Sigmoid colon (tissue), 7 donors: ENCODE data around the gene HDAC9. TPM values are rescaled to one million over a fixed set of nuclear protein-coding genes. Genes with fewer than 3 reads are reported as not detected.

Experiments
- DNase-seq: peaks from one replicate; pipeline ENCODE4 v3.0.0-alpha.2; 2019
- H3K27ac ChIP-seq, 4 donors: fragments of 200-600 bp; sonication (generic); one replicate each; pipeline ENCODE4 v1.5.1; 2016 to 2019; ENCODE audit warnings: mild to moderate bottlenecking in 1 of 4
- H3K27me3 ChIP-seq, 3 donors: fragments of 200-600 bp; sonication (generic); one replicate each; pipeline ENCODE4 v1.5.1; 2019; ENCODE audit warnings: mild to moderate bottlenecking in 1 of 3
- H3K36me3 ChIP-seq, 4 donors: fragments of 200-600 bp; sonication (generic); one replicate each; pipeline ENCODE4 v1.5.1; 2016 to 2019
- H3K4me1 ChIP-seq, 4 donors: fragments of 200-600 bp; sonication (generic); one replicate each; pipeline ENCODE4 v1.5.1; 2017 to 2019
- H3K4me3 ChIP-seq, 4 donors: fragments of 200-600 bp; sonication (generic); one replicate each; pipeline ENCODE4 v1.5.1; 2017 to 2019; ENCODE audit warnings: mild to moderate bottlenecking in 2 of 4, moderate library complexity in 1 of 4
- H3K9me3 ChIP-seq, 4 donors: fragments of 200-600 bp in 3 of 4; sonication (generic) in 3 of 4; one replicate each; pipeline versions ENCODE4 v1.5.1 to v1.6.1; 2013 to 2019
- CTCF ChIP-seq, 4 experiments: fragments of 450-650 bp in 3 of 4; fragments of 200-600 bp in 1 of 4; IDR thresholded peaks; one replicate each; pipeline ENCODE4 v1.5.1; 2016 to 2019; ENCODE audit warnings: antibody characterized with exemption in 4 of 4, mild to moderate bottlenecking in 3 of 4, moderate library complexity in 2 of 4
- EP300 ChIP-seq, 4 donors: sonication (generic); formaldehyde crosslinking; IDR thresholded peaks; one replicate each; pipeline ENCODE4 v1.6.1; 2017; ENCODE audit warnings: antibody characterized with exemption in 4 of 4
- POLR2A ChIP-seq, 2 donors: fragments of 450-650 bp; IDR thresholded peaks; one replicate each; pipeline ENCODE4 v1.6.1; 2016; ENCODE audit warnings: antibody characterized with exemption in 2 of 2, mild to moderate bottlenecking in 2 of 2, moderate library complexity in 2 of 2
- POLR2AphosphoS5 ChIP-seq, 4 donors: sonication (generic); formaldehyde crosslinking; IDR thresholded peaks; one replicate each; pipeline ENCODE4 v1.6.1; 2017; ENCODE audit warnings: antibody characterized with exemption in 4 of 4
- WGBS, 2 donors: extraction: QIAGEN DNeasy Blood & Tissue Kit; methylation state at CpG; one replicate each; pipeline ENCODE4 v1.1.7; 2013; 5-methylcytosine and 5-hydroxymethylcytosine counted together
- intact Hi-C: fragments of 100-400 bp; cut with DNase I; formaldehyde crosslinking; loops from one replicate; pipeline ENCODE4 v1.15.1; 2023
- polyA plus RNA-seq, 3 donors: library from polyadenylated mRNA; stranded (reverse); fragments of 200-250 nt; gene quantifications; one replicate each; pipeline ENCODE4 v1.2.3, GENCODE V29; 2013
- total RNA-seq, 4 donors: library from RNA; depleted of rRNA; stranded (reverse); fragments of >200 nt; gene quantifications; one replicate each; pipeline ENCODE4 v1.1.0, GENCODE V29; 2016
- donor health status: healthy with polysubstance abuse.
- donor health status: Bipolar disorder and iron deficiency.
- donor health status: healthy.

The HDAC9 gene
- total and polyA plus RNA-seq, 7 donors, result 2.4 to 38.2 (median 22.2) TPM

GRCh38 chr7:18610331-18610948, 114.9 kb downstream of the HDAC9 start:
- intact Hi-C loops, result no loop called here
- Histone ChIP-seq H3K27me3 (no peaks in the 10 kb centered on the region), H3K36me3 (no peaks in the 10 kb centered on the region), H3K4me3 (no peak overlapping the region), H3K27ac (no peak overlapping the region), H3K4me1 (no peaks in the 10 kb centered on the region), H3K9me3 (peaks cover 0 to 4% (median under 1%) of the 10 kb centered on the region in 4 donors)
- WGBS, 2 donors, result 35 to 65% methylated on average over 8 of the region's 8 CpGs
- DNase-seq, result no peak
- no peak for TF ChIP-seq CTCF (IDR thresholded peaks at IDR 0.05)
- no peak for TF ChIP-seq POLR2A (IDR thresholded peaks at IDR 0.05)
- no peak for TF ChIP-seq POLR2AphosphoS5 (IDR thresholded peaks at IDR 0.05)
- no peak for TF ChIP-seq EP300 (IDR thresholded peaks at IDR 0.05)

- DNase-seq, result no peak
- intact Hi-C loops, result no loop called here
- Histone ChIP-seq H3K36me3 (peaks cover 0 to 4% (median 0%) of the 10 kb centered on the region in 4 donors), H3K27ac (no peak overlapping the region), H3K27me3 (no peaks in the 10 kb centered on the region), H3K4me3 (no peak overlapping the region), H3K4me1 (no peaks in the 10 kb centered on the region), H3K9me3 (no peaks in the 10 kb centered on the region)
- TF ChIP-seq CTCF (IDR thresholded peaks at IDR 0.05) (no peak), POLR2A (IDR thresholded peaks at IDR 0.05) (no peak), POLR2AphosphoS5 (IDR thresholded peaks at IDR 0.05) (no peak), EP300 (IDR thresholded peaks at IDR 0.05) (no peak)
Measured at GRCh38 chr7:18614841-18615240, 119.3 kb downstream of the HDAC9 start.

- DNase-seq, result no peak
- Histone ChIP-seq H3K4me3 (no peak overlapping the region), H3K36me3 (peaks cover 0 to 4% (median 0%) of the 10 kb centered on the region in 4 donors), H3K27ac (no peak overlapping the region), H3K9me3 (no peaks in the 10 kb centered on the region), H3K27me3 (no peaks in the 10 kb centered on the region), H3K4me1 (no peaks in the 10 kb centered on the region)
- intact Hi-C loops, result no loop called here
- no peak for TF ChIP-seq POLR2A (IDR thresholded peaks at IDR 0.05)
- no peak for TF ChIP-seq EP300 (IDR thresholded peaks at IDR 0.05)
- no peak for TF ChIP-seq CTCF (IDR thresholded peaks at IDR 0.05)
- no peak for TF ChIP-seq POLR2AphosphoS5 (IDR thresholded peaks at IDR 0.05)
- WGBS, 2 donors, result 53 to 63% methylated on average over 1 of the region's 1 CpG
Measured at GRCh38 chr7:18619311-18619710, 123.8 kb downstream of the HDAC9 start.

DNA sequence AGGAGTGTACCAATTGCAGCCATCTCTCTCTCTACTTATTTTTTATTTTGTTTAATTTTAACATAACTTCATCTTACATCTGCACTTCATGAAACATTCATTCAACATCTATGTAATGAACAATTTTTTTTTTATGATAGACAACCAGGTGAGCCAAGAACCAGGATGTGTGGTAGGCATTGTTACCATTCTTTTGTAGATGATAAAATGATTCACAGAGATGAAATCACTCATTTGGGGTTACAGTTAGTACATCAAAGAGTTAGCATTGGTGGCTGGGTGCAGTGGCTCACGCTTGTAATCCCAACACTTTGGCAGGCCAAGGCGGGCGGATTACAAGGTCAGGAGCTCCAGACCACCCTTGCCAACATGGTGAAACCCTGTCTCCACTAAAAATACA, 127.8 kb downstream of the HDAC9 start:
- no peak for TF ChIP-seq POLR2AphosphoS5 (IDR thresholded peaks at IDR 0.05)
- TF ChIP-seq CTCF (IDR thresholded peaks at IDR 0.05), result no peak
- WGBS, 2 donors, result 95 to 97% methylated on average over 3 of the region's 3 CpGs
- no peak overlapping the region for H3K27ac ChIP-seq
- H3K4me3 ChIP-seq, result no peak overlapping the region
- no peaks in the 10 kb centered on the region for H3K27me3 ChIP-seq
- H3K36me3 ChIP-seq, result no peaks in the 10 kb centered on the region
- H3K4me1 ChIP-seq, result no peaks in the 10 kb centered on the region
- DNase-seq, result no peak
- H3K9me3 ChIP-seq, result no peaks in the 10 kb centered on the region
- intact Hi-C loops, result no loop called here

DNA sequence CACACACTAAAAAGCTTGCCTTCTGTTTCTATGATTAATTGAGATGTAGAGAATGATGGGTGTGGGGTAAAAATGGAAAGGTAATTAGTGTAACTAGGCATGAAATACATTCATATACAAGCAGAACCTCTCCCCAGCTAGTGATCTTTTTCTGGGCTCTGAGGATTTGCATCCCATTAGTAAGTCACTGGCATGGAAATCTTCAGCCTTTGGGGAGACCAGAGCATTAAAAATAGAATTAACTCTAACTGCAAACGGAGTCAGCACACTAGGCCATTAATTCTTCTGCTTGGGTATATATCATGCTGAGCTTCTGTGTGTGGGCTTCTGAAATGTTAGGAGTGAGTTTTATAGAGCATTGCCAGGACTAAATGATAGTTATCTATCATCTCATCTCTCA, 128.9 kb downstream of the HDAC9 start:
- WGBS, 2 donors, result 70 to 85% methylated on average over 1 of the region's 1 CpG
- TF ChIP-seq POLR2A (IDR thresholded peaks at IDR 0.05) (no peak), CTCF (IDR thresholded peaks at IDR 0.05) (no peak), POLR2AphosphoS5 (IDR thresholded peaks at IDR 0.05) (no peak), EP300 (IDR thresholded peaks at IDR 0.05) (no peak)

More for the DNA sequence above, 128.9 kb downstream of the HDAC9 start:
- DNase-seq, result no peak
- intact Hi-C loops, result no loop called here
- H3K9me3 ChIP-seq, result no peaks in the 10 kb centered on the region
- H3K4me1 ChIP-seq, result no peaks in the 10 kb centered on the region
- no peak overlapping the region for H3K4me3 ChIP-seq
- H3K27me3 ChIP-seq, result no peaks in the 10 kb centered on the region
- no peaks in the 10 kb centered on the region for H3K36me3 ChIP-seq
- no peak overlapping the region for H3K27ac ChIP-seq
